Measurements from ENCODE around the gene METTL1.

Gene METTL1

DNA sequence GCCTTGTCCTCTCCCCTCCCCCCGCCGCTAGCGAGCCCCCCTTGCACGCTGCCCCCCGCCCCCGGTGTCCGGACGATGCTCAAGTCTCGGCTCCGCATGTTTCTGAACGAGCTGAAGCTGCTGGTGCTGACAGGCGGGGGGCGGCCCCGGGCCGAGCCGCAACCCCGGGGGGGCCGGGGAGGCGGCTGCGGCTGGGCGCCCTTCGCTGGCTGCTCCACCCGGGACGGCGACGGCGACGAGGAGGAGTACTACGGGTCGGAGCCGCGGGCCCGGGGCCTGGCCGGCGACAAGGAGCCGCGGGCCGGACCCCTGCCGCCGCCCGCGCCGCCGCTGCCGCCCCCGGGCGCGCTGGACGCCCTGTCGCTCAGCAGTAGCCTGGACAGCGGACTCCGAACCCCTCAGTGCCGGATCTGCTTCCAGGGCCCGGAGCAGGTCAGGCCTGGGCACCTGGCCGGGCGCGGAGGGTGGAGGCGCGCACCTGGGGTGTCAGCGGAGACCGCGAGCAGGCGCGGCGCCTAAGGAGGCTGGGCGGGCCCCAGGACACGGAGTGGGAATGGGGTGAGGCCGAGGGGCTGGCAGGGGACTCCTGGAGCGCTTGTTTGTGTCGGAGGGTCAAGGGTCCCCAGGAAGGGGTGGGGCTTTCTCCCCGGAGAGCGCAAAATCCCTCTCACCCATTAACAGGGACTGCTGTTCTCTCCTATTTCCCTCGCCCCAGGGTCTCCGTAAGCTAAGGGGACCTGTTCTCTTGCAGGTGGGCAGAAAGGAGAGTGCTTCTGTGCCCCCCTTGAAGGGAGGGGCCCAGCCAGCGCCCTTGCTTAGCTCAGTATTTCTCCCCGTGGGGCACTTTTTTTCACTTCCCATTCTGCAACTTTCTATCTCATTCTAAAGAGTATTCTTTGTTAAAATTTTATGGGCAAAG lies 16.2 kb downstream of the METTL1 start:
- Mint-ChIP-seq H3K9me3 (no peaks in the 10 kb centered on the region), H3K27ac (peak overlapping the region; percentile 84), H3K4me1 (peaks cover 72% of the 10 kb centered on the region), H3K4me3 (peak overlapping the region; percentile 75), H3K36me3 (peaks cover 52% of the 10 kb centered on the region)
- peak in 1 of 2 donors; percentile 62 for DNase-seq (ENCODE audit: low spot score in 2 of 2)
- ATAC-seq = no peak

DNA sequence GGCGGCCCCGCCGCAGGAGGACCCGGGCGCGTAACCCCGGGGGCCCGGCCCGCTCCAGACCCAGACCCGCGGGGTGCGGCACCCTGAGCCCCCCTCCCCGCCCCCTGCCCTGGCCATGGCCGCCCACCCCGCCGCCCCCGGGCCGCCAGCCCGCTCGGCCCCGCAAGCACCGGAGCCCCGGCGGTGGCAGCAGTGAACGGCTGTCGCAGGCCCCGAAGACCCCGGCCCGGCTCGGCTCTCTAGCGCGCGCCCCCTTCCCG lies 16.8 kb downstream of the METTL1 start:
- Mint-ChIP-seq H3K4me1 (peaks cover 78% of the 10 kb centered on the region), H3K9me3 (no peaks in the 10 kb centered on the region), H3K4me3 (peak overlapping the region; percentile 75), H3K36me3 (peaks cover 57% of the 10 kb centered on the region), H3K27ac (no peak overlapping the region)
- ATAC-seq = no peak
- no peak for DNase-seq (ENCODE audit: low spot score in 2 of 2)

DNA sequence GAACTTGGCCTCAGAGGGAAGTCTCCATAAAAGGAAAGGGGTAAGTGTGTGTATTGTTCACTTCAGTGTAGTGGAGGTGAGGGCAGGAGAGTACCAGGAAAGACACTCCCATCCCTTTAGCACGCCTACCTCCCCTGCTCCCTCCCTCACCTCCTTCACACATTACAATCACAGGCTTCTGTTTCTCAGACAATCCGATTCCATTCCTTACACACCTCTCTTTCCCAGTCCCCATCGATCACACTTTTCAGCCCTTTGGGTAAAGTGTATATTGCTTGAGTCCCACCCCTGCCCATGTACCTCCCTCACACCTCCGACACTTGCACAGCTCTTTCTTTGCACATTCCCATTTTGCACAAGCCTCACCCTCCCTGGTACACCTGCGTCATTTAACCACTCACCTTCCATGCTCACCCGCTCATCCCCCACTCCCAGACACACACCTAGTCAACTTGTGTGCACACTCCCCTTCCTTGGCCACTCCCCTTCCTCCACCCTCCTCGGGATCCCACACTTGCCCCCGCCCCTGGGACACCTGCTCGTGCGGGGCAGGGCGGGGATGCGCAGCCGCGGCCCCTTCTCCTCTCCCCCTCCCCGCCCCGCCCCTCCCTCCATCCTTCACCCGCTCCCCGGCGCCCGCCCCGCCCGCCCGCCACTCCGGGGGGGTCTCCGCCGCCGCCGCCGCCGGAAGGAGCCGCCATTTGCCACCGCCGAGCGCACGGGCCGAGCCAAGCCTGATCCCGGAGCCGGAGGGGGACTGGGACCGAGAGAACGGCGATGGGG lies 17.3 kb downstream of the METTL1 start, which contains the start of gene MARCHF9:
MARCHF9 (plus strand) TSS at position 693 of the 783 bp plus-strand sequence. CDS start 426 bp downstream, outside the sequence.
- DNase-seq (ENCODE audit: low spot score in 2 of 2) (peak; percentile 55 to 87), ATAC-seq (peak; percentile 57)
- peak within 1 kb of the TSS; percentile 75 for H3K4me3 Mint-ChIP-seq

DNA sequence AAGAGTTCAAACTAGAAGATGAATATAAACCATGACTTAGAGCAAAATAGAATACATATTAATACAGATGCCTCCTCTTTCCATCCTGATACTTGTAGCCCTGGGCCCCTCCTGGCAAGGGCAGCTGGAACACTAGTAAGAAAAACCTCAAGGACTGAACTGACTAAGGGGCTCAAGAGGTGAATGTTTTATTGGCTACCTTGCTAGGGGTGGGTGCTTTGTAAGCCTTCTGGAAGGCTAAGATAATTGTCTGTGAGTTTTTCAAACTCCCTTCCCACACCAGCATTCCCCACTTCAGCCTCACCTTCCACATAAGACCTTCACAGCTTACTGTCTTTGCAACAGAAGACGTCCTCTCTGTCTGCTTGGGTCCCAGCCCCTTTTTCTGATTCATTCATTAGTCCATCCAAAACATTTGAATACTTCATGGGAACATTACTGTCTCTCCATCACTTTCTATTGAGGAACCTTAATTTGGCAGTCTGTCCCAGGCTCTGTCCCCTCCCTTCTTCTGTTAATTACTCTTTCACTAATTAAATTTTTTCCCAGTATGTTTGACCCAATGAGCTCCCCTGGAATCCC lies 18.1 kb downstream of the METTL1 start:
- peaks cover 71% of the 10 kb centered on the region for H3K4me1 Mint-ChIP-seq
- ATAC-seq = no peak

More for the DNA sequence above, 17.3 kb downstream of the METTL1 start, which contains the start of gene MARCHF9:
- peaks cover 74% of the 10 kb centered on the region for H3K4me1 Mint-ChIP-seq
- peaks cover 59% of the 10 kb centered on the region for H3K36me3 Mint-ChIP-seq
- no peaks in the 10 kb centered on the region for H3K9me3 Mint-ChIP-seq
- H3K27ac Mint-ChIP-seq = peak within 1 kb of the TSS; percentile 84

DNA sequence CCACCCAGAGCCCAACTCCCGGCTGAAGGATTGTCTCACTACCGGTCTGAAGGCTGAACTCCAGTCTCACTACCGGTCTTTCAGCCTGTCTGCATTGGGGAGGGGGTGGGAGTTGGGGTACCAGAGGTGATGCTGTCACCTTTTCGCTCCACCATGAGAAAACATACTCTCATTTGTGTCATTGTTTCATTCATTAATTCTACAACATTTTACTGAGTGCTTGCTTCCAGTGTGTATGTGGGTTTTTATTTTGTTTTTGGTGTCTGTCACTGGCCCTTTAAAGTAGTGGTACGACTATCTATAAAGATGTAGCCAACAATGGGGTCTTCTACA lies 19.3 kb downstream of the METTL1 start:
- H3K4me1 Mint-ChIP-seq = peaks cover 65% of the 10 kb centered on the region

More for the DNA sequence above, 18.1 kb downstream of the METTL1 start:
- Mint-ChIP-seq H3K4me3 (peak overlapping the region; percentile 75), H3K36me3 (peaks cover 62% of the 10 kb centered on the region), H3K9me3 (no peaks in the 10 kb centered on the region), H3K27ac (peak overlapping the region; percentile 96)
- DNase-seq (ENCODE audit: low spot score in 2 of 2) = no peak

DNA sequence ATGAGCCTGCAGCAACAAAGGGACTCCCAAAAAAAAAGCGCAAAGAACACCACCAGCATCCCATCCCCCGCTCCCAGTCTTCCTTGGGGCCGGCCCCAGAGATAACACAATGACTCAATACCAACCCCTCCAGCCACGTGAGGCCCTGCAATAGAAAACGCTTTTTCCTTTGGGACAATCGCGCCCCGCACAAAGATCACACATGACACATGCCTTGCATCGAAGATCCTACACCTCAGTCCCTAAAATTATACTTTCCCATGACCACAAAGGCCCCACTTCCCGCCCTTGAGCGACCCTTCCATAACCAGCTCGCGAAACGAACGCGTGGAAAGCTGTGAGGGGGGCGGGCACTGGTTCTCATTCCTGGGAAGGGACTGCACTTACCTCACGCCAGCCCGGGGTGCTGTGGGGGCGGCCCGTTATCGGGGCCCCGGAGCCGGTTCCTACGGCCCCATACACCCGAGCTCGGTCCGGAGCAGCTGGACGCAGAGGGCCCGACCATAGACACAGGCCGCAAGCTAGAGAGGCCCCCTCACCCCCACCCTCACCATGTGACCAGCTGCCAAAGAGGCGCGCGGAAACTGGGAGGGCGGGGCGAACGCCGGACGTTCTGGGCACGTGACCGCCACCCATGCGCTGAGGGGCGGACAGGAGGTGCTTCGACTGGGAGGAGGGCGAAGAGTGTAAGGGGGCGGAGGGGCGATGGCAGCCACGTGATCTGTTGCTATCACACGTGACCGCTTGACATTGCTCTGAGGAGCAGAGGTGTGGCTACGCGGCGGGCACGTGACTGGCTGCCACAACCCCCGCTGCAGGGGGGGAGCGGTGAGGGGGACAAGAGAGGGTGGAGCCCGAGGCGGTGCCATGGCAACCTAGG lies 19.9 kb downstream of the METTL1 start, which contains the start of gene CDK4:
CDK4 (minus strand) TSS at position 523 of the 880 bp plus-strand sequence. CDS start 593 bp downstream, outside the sequence.
- Mint-ChIP-seq H3K4me3 (peak within 1 kb of the TSS; percentile 98), H3K9me3 (no peaks in the 10 kb centered on the region), H3K36me3 (peaks cover 62% of the 10 kb centered on the region), H3K27ac (peak within 1 kb of the TSS; percentile 96), H3K4me1 (peaks cover 64% of the 10 kb centered on the region)
- peak; percentile 94 to 99 for DNase-seq (ENCODE audit: low spot score in 2 of 2)
- ATAC-seq = peak; percentile 85

More for the DNA sequence above, 19.3 kb downstream of the METTL1 start:
- DNase-seq (ENCODE audit: low spot score in 2 of 2) = no peak
- no peak for ATAC-seq
- Mint-ChIP-seq H3K4me3 (peak overlapping the region; percentile 98), H3K27ac (peak overlapping the region; percentile 96), H3K9me3 (no peaks in the 10 kb centered on the region), H3K36me3 (peaks cover 62% of the 10 kb centered on the region)

DNA sequence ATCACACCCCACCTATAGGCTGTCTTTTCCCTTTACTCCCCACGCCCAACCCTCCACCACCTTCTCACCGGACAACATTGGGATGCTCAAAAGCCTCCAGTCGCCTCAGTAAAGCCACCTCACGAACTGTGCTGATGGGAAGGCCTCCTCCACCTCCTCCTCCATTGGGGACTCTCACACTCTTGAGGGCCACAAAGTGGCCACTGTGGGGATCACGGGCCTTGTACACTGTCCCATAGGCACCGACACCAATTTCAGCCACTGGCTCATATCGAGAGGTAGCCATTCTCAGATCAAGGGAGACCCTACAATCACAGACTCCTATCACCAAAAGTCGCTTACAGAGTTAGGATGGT lies 20.5 kb downstream of the METTL1 start:
- ATAC-seq (no peak), DNase-seq (ENCODE audit: low spot score in 2 of 2) (no peak)
- H3K27ac Mint-ChIP-seq = peak overlapping the region; percentile 96
- no peaks in the 10 kb centered on the region for H3K9me3 Mint-ChIP-seq
- H3K4me1 Mint-ChIP-seq = peaks cover 61% of the 10 kb centered on the region
- peaks cover 62% of the 10 kb centered on the region for H3K36me3 Mint-ChIP-seq
- peak overlapping the region; percentile 98 for H3K4me3 Mint-ChIP-seq

DNA sequence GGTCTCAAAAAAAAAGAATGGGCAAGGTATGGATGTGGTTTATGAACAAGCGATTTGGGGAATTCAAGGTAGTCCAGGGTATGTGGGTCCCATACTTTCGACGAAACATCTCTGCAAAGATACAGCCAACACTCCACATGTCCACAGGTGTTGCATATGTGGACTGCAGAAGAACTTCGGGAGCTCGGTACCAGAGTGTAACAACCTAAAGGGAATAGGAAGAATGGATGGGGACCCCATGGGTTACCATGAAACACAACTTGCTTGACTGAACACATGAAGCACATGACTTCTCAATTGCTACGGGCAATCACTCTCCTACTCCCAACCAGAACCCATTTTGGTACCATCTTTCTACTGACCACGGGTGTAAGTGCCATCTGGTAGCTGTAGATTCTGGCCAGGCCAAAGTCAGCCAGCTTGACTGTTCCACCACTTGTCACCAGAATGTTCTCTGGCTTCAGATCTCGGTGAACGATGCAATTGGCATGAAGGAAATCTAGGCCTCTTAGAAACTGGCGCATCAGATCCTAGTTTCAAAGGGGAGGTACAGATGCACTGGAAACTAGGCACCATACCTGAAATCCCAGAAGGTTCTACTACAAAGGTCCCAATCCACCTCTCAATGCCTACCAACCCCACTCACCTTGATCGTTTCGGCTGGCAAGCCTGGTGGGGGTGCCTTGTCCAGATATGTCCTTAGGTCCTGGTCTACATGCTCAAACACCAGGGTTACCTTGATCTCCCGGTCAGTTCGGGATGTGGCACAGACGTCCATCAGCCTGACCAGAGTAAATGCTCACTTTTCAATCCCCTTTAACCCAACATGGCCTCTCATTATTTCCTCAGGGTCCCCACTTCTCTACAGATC lies 21.1 kb downstream of the METTL1 start:
- Mint-ChIP-seq H3K9me3 (no peaks in the 10 kb centered on the region), H3K4me1 (peaks cover 63% of the 10 kb centered on the region), H3K36me3 (peaks cover 67% of the 10 kb centered on the region), H3K27ac (peak overlapping the region; percentile 96), H3K4me3 (peak overlapping the region; percentile 98)
- ATAC-seq (no peak), DNase-seq (ENCODE audit: low spot score in 2 of 2) (no peak)

DNA sequence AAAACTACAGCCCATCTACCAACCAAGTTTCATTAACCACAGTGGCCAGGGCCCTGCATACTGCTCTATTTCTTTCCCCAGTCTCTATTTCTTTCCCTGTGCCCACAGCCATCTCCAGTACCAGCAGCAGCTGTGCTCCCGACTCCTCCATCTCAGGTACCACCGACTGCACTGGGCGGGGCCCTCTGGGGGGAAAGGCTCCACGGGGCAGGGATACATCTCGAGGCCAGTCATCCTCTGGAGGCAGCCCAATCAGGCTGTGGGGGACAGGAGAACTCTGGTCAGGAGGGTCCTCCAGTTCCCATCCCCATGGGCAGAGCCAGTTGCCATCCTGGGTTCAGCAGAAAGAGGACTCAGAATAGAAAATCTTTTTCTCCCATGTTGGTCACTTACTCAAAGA lies 22.8 kb downstream of the METTL1 start:
- DNase-seq (ENCODE audit: low spot score in 2 of 2) (no peak), ATAC-seq (no peak)
- peaks cover 71% of the 10 kb centered on the region for H3K4me1 Mint-ChIP-seq
- no peak overlapping the region for H3K27ac Mint-ChIP-seq
- no peaks in the 10 kb centered on the region for H3K9me3 Mint-ChIP-seq
- no peak overlapping the region for H3K4me3 Mint-ChIP-seq
- H3K36me3 Mint-ChIP-seq = peaks cover 81% of the 10 kb centered on the region

DNA sequence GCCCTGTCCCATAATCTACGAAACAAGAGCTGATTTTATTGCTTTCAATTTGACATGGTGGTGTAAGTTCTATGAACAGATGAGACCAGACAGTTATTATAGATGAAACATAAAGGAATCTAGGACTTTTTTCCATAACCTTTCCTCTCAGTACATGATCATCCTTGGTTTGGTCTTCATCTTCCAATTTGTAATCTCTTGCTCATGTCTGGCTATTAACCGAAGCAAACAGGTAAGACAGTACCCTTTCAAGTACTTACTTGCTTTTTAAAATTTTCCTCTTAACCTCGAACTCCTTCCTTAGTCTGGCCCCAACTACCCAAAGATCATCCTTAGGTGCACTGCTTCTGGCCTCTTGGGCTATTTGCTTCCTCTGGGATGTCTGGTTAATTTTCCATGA lies 25.9 kb downstream of the METTL1 start:
- peaks cover 58% of the 10 kb centered on the region for H3K4me1 Mint-ChIP-seq
- H3K4me3 Mint-ChIP-seq = peak overlapping the region; percentile 91
- peak overlapping the region; percentile 98 for H3K27ac Mint-ChIP-seq
- ATAC-seq = no peak
- no peaks in the 10 kb centered on the region for H3K9me3 Mint-ChIP-seq
- peaks cover 70% of the 10 kb centered on the region for H3K36me3 Mint-ChIP-seq
- no peak for DNase-seq (ENCODE audit: low spot score in 2 of 2)

DNA sequence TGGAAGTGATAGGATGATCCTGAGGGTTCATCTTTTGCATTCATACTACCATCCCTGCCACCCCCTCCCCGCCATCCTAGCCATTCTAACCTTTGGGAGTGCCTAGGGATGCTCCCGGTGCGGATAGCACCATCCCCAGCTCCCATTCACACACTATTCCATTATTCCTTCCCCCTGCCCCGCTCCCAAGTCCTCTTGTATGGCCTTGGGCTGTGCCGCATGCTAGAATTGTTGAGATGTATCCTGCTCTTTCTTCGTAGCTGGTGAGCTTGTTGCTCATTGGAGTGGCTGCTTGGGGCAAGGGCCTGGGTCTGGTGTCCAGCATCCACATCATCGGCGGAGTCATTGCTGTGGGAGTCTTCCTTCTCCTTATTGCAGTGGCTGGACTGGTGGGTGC lies 26.4 kb downstream of the METTL1 start:
- Mint-ChIP-seq H3K27ac (peak overlapping the region; percentile 98), H3K36me3 (peaks cover 69% of the 10 kb centered on the region), H3K9me3 (no peaks in the 10 kb centered on the region), H3K4me1 (peaks cover 58% of the 10 kb centered on the region), H3K4me3 (peak overlapping the region; percentile 91)
- DNase-seq (ENCODE audit: low spot score in 2 of 2) (no peak), ATAC-seq (no peak)

DNA sequence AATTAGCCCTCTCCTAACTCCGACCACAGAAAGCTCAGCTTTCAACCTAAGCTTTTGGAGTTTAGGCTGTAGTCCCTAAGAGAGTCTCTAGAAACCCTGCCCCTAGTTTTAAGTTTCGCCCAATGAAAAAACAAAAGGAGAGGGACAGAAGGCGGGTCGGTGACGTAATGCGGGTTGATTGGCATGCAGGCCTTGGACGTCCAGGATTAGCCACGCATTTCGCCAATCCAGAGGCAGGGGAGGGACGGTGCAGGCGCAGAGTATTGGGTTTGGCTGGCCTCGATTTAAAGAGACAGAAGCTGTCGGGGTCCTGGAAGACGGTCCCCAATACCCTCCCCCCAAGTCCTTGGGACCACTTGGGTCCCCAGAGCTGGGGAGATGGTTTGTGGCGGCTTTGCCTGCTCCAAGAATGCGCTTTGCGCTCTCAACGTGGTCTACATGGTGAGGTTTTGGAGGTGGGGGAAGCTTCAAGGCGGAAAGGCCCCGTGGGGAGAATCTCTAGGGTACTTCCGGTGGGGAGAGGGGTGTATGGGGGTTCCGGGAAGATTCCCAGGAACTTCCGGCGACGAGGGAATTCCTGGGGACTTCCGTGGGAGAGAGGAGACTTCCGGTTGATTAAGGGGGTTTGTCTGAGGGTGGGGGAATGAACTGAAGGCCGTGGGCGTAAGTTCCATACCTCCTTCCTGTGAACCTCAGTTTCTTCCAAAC lies 27.0 kb downstream of the METTL1 start, which contains the start of gene TSPAN31:
TSPAN31 (plus strand) TSS at position 263 of the 708 bp plus-strand sequence; CDS start at position 379, 116 bp downstream.
- Mint-ChIP-seq H3K27ac (peak within 1 kb of the TSS; percentile 98), H3K9me3 (no peaks in the 10 kb centered on the region), H3K36me3 (peaks cover 63% of the 10 kb centered on the region), H3K4me3 (peak within 1 kb of the TSS; percentile 91), H3K4me1 (peaks cover 60% of the 10 kb centered on the region)
- DNase-seq (ENCODE audit: low spot score in 2 of 2) (peak; percentile 73 to 94), ATAC-seq (peak; percentile 88)

DNA sequence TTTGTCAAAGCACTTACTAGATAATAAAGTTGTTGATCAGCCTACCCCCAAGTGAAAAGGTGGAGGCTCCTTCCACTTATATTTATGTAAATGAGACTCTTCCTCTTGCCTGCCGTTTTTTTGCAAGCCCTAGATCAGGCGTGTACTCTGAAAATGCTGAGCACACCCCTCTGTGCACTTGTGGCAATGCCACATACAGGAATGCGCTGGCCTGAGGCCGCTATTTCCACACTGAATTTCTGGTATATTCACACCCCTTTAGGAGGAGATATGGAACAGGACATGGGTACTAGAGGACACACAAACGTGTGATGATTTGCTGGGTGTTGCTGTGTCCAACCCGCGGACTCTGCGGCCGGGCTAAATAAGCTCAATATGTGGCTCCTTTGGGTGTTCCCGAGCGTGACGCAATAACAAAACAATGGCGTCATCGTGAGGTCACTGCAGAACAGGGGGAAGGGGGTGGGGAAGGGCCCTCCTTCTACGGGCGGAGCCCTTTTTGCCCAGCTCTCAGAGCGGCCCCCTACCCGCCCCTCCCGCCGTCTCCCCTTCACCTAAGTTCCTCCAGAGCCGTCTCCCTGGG lies 27.6 kb downstream of the METTL1 start:
- peaks cover 65% of the 10 kb centered on the region for H3K4me1 Mint-ChIP-seq
- H3K4me3 Mint-ChIP-seq = peak overlapping the region; percentile 91
- DNase-seq (ENCODE audit: low spot score in 2 of 2) (peak; percentile 62 to 87), ATAC-seq (peak; percentile 64)
- H3K27ac Mint-ChIP-seq = peak overlapping the region; percentile 98
- H3K9me3 Mint-ChIP-seq = no peaks in the 10 kb centered on the region
- peaks cover 63% of the 10 kb centered on the region for H3K36me3 Mint-ChIP-seq

All from stimulated activated effector memory CD8-positive, alpha-beta T cell treated with anti-CD3 and anti-CD28 coated beads, Interleukin-12 subunit alpha, Interleukin-12 subunit beta, amount 100 ng/mL, for 72 hours (primary cell).